ENCODE results near the gene FGFRL1. TPM values are rescaled to one million over a fixed set of nuclear protein-coding genes. Genes with fewer than 3 reads are reported as not detected.
"Not testable (repeated sequence)": the region's sequence is repeated elsewhere in the genome, so short reads cannot be mapped to it uniquely, and the experiment has no call there.

FGFRL1 gene
- total RNA-seq, 1 experiment from 2014 or later: 62.9 TPM

DNA sequence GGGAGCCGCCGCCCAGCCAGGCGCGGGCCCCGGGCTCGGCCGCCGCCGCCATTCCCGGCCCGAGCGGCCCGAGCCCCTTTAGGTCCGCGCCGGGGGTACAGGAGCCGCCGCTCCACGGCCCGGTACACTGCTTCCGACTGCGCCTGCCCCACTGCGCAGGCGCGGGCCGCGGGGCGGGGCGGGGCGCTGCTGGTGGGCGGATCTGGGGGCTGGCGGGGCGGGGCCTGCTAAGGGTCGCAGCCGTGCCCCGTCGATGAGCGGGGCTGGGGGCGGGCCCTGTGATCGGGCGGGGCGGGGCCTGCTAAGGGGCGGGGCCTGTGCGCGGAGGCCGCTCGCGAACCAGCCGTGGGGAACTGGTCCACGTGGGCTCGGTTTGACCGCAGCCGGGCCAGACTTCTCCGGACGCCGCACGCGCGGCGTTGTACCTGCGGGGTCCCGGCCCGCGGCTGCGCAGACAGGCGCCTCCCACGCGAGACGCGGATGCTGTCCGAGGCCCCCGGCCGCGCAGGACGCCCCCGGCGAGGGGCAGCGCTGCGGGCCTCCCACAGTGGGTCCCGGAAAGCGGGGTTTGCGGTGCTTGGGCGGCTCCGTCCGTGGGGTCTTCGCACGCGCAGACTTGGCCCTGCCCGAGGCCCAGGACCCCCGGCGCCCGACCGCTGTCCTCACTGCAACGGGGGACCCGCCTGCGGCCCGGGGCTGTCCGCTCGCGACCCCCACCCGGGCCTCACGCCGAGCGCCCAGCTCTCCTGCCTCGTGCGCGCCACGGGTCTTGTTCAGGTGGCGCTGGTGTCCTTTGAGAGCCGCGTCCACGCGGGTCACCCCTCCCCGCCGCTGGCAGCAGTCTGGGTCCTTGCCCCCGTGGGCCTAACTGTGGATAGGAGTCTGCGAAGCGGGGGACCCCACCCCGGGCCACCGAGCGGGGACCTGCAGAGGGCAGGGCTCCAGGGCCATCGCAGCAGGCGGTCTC, 37.7 kb upstream of the FGFRL1 start, which contains the start of gene DGKQ:
Gene DGKQ, minus strand, starts transcription at position 139 of the 967 bp plus-strand sequence. Its CDS starts 87 bp downstream, at position 52.
- DNase-seq (ENCODE audit: low read depth): no peak

DNA sequence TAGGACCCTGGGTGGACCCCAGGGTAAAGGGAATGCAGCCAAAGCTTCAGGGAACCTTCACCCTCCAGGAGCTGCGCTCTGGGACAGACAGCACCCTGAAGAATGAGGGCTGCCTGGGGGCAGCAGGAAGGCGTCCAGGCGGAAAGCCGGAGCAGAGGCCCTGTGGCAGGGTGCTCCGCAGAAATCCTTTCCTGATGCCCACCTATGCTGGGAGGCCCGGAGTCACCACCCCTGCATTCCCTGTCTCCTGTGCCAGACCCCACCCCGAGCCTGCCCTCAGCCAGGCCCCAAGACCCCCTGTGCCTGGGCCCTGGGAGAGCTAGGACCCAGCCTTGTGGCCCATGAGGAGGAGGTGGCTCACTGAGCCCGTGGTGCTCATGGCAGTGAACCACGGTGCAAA, 36.8 kb upstream of the FGFRL1 start:
- DNase-seq (ENCODE audit: low read depth): no peak

DNA sequence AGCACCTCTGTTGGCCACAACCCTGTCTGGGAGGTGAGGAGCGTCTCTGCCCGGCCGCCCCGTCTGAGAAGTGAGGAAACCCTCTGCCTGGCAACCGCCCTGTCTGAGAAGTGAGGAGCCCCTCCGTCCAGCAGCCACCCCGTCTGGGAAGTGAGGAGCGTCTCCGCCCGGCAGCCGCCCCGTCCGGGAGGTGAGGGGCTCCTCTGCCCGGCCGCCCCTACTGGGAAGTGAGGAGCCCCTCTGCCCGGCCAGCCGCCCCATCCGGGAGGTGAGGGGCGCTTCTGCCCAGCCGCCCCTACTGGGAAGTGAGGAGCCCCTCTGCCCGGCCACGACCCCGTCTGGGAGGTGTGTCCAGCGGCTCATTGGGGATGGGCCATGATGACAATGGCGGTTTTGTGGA, 35.4 kb upstream of the FGFRL1 start:
- DNase-seq (ENCODE audit: low read depth): not testable (repeated sequence)

DNA sequence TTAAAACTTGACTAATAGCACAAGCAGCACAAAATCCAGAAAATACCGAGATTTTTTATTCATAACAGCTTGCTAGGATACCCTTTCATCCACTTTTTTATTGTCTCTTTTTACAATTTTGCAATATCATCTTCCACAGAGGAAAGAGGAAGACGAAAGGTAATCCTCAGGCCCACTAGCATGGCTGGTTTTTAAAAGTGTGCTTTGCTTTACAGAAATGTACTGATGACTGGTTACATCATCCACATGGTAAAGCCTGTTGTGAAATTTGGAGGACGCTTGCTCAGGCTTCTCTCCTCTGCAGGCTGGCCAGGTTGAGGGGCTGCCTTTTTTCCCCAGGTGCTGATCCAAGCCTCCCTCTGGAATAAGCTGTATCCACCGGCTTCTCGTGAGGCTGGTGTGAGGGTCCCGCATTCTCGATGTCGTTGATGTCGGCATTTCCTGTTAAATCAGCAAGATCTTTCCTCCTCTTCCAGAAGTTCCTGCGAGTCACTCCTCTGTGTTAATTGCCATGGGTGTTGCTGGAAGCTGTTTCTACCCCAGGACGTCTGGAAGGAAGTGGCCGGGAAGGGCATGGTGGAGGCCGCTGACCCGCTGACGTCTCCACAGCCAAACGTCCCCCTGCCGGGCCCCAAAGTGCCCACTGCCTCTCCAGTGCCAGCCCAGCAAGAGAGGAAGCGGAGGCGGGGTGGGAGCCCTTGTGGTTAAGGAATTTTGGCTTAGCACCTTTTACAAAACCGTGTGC, 32.3 kb upstream of the FGFRL1 start:
- no peak for DNase-seq (ENCODE audit: low read depth)

DNA sequence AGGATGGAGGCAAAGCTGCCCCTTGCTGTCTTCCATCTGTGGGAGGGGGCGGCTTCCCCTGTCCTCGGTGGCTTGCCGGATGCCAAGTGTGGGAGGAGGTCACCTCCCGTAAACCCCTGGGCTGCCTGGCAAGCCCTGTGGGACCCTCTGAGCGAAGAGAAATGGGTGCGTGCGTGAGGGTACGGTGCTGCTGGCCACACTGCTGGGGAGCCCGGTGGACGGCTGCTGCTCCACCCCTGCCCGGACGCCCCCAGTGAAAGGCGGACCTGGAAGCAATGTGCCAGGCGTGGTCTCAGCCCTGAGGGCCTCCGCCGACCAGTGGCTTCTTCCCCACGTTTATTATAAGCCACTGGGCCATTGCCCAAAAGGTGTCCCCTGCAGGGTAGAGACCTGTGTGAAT, 29.1 kb upstream of the FGFRL1 start:
- DNase-seq (ENCODE audit: low read depth): no peak

DNA sequence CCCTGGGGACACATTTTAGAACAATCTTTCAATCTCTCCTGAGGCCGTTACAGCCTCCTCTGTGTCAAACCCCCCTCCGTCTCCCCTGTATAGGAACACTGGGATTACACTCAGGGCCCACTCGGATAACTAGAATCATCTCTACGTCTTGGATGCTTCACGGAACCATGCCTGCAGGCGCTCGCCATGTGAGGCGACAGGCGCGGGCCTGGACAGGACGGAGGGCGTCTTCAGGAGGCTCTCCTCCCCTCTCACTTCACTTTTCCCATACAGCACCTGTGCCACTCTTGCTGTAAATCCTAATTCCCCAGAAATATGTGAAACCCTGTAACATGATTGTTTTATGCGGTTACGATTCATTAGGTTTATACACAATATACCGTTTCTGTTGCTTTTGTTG, 28.6 kb upstream of the FGFRL1 start:
- no peak for DNase-seq (ENCODE audit: low read depth)

DNA sequence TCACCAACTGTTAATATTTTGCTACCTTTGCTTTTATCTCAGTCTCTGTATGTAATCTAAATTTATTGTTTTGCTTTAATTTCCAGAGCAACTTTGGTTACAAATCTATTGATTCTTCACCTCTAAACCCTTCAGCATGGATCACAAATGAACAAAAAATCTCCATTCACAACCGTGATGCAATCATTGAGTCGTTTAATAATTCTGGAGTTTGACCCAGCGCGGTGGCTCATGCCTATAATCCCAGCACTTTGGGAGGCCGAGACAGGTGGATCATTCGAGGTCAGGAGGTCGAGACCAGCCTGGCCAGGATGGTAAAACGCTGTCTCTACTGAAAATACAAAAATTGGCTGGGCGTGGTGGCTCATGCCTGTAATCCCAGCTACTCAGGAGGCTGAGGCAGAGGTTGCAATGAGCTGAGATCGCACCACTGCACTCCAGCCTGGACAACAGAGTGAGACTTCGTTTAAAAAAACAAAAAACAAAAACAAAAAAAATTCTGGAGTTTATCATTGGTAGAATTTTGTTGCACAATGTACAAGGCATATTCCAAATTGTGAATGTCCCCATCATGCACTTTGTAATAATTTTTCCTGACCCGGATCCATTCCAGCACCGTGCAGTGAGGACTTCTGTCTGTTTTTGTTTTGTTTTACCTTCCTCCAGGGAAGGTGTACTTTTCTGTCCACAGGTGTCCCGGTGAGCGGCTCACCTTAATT, 26.9 kb upstream of the FGFRL1 start:
- DNase-seq (ENCODE audit: low read depth): no peak

DNA sequence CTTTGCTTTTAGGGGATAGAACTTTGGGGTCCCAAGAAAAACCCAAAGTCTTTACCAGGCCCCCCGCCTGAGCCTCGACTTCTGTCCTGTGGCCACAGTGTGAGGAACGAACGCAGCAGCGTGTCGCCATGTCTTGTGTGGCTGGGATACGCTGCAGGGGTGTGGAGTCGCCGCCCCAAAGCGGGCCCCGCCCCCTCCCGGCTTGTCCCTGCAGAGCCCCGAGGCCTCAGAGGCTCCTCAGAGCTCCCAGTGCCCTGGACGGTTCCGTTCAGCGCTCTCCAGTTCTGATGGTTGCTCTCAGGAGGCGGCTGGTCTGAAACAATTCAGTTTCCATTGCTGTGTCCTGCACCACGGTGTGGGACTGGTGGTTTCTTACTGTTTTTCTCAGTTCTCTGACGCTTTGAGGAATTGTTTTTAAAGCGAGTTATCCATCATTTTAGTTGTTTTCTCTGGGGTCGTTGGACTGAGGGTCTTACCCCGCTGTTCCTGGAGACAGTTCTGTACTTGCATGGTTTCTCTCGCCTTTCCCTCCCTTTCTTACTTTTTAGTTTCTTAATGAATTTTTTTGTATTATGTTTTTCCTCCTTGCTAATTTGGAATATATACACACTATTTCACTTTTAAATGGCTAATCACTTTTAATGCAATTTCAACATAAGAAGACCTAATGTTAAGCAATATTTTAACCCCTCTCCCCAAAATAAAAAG, 26.1 kb upstream of the FGFRL1 start:
- no peak for DNase-seq (ENCODE audit: low read depth)

DNA sequence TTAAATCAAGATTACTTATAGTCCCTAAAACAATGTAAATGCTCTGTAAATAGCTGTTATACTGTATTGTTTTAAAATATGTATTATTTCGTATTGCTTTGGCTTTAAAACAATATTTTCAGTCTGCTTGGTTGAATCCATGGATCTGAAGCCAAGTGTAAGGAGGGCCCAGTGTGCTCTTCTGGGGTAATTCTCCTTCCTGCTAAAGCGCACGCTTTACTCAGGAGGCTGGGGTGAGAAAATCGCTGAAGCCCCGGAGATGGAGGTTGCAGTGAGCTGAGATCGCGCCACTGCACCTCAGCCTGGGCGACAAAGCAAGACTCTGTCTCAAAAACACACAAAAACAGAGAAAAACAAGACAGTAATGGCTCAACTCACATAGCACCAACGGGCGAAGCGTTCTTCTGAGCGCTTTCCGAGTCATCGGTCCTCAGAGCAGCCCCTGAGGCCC, 25.0 kb upstream of the FGFRL1 start:
- no peak for DNase-seq (ENCODE audit: low read depth)

DNA sequence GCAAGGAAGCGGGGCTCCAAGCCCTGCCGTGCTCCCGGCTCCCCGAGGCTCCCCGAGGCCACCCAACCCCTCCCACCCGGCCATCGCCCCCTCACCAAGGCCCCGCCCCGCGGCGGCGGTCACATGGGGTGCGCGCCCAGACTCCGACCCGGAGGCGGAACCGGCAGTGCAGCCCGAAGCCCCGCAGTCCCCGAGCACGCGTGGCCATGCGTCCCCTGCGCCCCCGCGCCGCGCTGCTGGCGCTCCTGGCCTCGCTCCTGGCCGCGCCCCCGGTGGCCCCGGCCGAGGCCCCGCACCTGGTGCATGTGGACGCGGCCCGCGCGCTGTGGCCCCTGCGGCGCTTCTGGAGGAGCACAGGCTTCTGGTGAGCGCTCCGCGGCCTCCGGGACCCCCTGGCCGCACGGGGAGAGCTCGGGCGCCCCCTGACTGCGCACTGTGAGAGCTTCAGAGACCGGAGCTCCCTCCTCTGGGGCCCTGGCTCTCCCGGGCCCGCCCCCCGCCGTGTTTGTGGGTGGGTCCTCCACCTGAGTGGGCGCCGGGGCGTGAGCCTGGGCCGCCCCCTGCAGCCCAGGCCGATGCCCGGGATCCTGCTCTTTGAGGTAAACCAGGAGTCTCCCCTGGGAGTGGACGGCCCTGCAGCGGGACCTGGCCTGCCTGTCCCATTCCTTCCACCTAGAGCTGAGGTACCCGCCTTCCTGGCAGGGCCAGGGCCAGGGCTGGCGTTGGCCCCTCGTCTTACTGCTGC, 24.4 kb upstream of the FGFRL1 start, which contains the start of gene IDUA:
Gene IDUA, plus strand, starts transcription at position 166 of the 745 bp plus-strand sequence. Its CDS starts 41 bp downstream, at position 207.
- DNase-seq (ENCODE audit: low read depth): peak; percentile 80

DNA sequence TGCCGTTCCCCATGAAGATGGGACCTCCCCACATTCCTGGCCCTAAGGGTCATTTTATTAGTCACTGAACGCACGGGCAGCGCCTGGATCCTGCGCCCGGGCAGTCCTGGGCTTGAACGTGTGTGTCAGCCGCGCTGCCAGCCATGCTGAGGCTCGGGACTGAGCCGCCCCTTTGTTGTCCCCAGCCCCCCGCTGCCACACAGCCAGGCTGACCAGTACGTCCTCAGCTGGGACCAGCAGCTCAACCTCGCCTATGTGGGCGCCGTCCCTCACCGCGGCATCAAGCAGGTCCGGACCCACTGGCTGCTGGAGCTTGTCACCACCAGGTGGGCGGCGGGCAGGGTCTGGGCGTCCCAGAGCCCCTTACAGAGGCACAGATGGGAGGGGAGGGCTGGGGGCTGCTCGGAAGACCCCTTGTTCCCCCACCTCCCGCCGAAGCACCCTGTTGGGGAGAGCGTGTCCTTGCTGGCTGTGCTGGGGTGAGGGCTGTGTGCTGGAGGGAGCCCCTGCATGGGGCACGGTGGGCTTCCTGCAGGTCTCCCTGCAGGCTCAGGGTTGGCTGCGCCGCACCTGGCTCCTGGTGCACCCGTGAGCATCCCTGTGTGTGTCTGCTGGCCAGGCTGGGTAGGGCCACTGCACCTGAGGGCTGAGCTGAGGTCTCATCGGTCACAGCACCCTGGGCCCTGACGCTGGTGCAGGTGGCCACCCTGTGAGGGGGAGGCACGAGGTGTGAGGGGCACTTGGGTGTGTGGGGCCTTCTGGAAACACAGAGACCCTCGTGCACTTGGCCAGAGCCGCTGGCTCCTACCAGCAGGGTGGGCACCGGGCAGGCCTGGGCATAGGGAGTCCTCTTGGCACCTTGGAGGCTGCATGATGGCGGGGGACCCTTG, 23.6 kb upstream of the FGFRL1 start:
- DNase-seq (ENCODE audit: low read depth): peak; percentile 79

DNA sequence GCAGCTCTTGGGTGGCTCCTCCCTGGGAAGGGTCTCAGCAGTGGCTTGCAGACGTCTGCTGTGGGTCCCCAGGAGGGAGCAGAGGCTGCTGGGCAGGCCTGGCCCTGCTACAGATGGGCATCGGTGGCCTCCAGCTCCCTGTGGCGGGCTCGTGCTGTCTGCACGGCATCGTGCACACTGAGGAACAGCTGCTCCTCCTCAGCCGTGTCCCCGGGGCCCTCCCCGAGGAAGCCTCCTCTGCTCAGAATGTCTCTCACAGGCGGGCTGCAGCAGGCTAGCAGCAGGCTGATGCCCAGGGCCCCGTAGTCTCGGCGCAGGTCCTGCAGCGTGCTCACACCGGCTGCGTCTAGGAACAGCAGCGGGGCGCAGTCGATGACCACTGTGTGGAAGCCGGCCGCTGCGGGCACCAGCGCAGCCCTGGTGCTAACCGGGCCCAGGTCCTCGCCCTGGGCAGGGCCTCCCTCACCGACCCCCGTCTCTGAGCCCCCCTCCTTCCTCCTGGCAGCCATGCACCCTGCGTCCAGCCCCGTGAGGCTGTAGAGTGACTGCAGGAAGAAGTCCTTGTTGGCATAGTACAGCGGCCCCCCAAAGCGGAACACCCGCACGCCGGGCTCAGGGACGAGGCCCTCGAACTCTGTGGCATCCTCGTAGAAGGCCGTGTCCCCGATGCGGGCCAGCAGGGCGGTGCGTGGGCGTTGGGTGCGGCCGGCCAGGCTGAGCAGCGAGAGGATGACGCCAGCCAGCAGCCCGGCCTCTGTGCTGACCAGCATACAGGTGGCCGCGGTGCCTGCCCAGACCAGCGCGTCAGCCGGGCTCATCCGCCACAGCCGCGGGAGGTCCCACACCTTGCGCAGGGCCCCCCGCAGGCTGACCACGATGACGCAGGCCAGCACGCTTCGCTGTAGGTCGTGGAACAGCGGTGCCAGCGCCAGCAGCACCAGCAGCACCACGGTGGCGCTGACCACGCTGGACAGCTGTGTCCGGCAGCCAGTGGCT, 22.4 kb upstream of the FGFRL1 start:
- no peak for DNase-seq (ENCODE audit: low read depth)

DNA sequence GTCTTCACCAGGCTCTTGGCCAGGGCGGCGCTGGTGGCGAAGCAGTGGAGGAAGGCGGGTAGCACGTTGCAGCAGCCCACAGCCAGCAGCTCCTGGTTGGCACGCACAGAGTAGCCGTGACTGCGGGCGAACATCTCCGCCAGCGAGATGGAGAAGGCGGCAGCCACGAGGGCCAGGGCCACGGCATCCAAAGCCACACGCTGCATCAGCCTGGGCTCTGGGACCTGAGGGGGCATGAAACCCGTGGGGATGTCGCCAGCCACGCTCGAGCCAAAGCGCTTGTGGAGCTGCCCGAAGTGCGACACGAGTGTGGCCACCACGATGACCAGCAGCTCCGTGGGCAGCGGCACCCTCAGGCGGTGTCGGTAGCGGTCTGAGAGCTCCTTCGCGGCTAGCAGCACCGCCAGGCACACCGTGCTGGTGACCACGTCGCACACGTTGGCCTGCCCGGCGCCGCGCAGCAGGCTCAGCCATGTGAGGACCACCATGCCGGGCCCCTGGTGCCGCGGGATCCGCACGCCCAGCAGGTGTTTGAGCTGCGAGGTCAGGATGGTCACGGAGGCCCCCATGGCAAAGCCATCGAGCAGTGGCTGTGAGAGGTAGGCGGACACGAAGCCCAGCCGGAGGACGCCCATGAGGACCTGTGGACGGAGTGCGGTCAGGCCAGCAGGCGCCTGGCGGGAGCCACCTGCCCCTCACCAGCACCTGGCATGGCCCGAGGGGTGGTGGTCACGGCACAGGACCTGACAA, 21.5 kb upstream of the FGFRL1 start:
- DNase-seq (ENCODE audit: low read depth): no peak

DNA sequence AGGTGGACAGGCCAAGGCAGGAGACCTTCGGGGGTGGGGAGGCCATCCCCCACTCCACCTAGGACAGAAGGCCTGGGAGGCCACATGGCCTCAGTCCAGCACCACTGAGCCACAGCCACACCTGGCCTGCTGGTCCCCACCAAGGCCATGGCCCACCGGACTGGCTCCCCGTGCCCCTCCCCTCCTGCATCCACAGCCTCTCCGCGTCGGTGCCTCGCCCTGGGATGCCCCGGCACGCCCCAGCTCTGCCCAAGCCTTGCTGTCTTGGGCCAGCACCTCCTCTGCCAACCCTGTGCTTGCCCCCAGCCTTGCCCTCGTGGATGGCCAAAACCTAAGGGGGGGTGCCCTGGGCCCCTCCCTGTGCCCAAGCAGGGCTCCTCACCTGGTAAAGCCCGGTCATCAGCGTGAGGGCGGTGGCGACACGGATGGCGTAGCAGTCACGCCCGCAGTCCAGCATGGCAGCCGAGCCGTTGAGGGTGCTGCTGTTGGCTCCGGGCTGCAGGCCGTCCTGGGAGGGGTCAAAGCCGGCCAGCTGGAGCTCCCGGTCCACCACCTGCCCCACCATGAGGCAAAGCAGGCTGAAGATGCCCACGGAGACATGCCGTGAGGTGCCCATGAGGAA, 20.6 kb upstream of the FGFRL1 start:
- no peak for DNase-seq (ENCODE audit: low read depth)

DNA sequence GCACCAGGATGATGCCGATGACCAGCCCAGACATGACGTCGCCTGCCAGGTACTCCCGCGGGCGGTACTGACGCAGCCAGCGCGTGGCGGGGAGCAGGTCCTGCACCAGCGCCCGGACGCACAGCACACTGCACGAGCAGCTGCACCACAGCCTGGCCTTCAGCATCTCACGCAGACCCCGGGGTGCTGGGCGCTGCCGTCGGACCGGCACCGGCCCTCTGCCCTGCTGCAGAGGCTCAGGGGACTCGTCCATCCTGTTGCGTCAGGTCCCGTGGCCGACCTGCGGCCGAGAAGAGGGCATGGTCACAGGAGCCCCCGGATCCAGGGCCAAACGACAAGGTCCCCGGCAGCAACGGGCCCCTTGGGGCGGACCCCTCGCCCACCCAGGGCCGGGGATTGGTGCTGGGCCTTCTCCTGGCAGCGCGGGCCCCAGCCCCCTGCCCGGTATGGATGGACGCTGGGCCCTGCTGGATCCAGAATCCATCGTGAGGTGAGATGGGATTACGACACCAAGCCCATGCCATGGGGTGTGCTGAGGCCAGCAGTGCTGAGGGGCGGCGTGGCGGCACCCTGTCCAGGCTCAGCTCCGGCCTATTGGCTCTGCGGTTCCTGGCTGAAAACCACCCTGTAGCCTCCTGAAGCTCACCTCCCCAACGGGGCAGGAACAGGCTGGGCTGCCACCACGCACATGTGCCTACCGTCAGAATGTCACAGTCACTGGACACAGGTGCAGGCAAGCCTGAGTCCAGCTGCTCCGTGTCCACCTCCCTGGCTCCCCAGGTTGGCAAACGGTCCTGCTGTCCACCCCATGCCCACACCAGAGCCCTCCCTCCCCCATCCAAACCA, 19.8 kb upstream of the FGFRL1 start:
- DNase-seq (ENCODE audit: low read depth): no peak

Measured in HT1080 (cell line).